GM21576 (cell line): ENCODE results near the gene AGAP1.

Experiments
- ATAC-seq: cut with Tn5 transposase; IDR thresholded peaks from one replicate; pipeline ENCODE4 v1.9.1; 2021; ENCODE audit warnings: mild to moderate bottlenecking, moderate library complexity; ENCODE audit not compliant: unreplicated experiment

The AGAP1 gene

DNA sequence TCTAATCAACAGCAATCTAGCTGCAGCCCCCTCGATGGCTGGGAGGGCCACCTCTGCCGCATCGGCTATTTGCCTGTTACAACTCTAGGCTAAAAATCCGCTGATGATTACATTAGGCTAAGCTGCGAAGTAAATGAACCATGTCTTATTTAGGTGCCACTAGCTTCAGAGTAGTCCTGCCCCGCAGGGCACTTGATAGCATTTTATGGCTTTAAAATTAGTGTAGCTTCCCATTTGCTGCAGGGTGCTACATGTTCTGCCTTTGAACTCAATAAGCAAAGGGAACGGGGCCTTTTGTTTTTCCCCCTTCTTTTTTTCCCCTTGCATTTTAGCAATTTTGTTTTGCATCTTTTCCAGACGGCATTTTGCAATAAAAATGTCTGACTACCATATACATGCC, 404.1 kb downstream of the AGAP1 start:
- ATAC-seq, result no peak

DNA sequence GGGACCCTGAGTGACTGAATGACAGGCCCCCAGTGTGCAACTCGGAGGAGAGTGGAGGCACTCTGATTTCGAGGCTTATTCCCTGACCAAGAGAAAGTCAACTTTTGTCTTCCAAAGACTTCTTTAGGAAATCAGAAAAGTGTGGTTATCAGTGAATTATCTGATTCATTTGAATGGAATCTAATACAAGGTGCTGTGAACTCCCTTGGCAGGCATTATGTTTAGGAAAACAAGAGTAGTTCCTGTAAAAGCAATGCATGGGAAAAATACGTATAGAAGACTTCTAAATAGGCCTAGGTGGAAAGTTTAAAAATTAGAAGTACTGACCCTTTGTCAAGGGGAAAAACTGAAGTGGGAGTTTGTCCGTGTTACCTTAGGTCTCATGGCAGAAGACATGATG, 404.9 kb downstream of the AGAP1 start:
- ATAC-seq, result no peak

DNA sequence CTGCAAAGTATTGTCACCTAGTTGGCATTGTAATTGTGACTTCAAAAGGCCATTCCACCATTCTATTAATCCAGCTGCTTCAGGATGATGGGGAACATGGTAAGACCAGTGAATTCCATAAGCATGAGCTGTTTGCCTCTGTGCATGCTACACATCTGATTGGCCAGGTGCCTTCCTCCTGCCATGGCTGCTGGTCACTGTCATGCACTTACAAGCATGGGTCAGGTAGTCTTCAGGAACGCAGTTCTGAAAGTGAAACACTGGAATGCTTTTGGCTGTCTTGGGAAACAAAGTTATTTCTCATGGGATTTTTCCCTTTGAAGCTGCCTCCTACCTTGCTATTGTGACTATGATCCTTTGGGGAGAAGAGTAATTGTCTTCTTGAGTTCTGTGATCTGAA, 406.8 kb downstream of the AGAP1 start:
- no peak for ATAC-seq

DNA sequence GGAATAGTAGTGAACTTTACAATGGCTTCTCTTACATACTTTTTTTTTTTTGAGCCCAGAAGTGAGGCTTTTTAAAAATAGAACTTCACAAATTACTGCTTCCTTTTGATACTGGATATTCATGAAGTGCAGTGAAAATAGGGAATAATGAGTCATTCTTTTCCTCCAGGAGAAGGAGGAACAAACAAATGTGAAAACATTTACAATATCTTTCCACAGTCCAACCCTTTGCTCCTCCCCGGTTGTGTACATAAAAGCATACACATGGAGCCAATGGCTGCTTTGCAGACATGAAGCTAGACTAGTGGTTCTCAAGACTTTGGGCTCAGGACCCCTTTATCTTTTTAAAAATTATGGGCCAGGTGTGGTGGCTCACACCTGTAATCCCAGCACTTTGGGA, 407.4 kb downstream of the AGAP1 start:
- no peak for ATAC-seq

DNA sequence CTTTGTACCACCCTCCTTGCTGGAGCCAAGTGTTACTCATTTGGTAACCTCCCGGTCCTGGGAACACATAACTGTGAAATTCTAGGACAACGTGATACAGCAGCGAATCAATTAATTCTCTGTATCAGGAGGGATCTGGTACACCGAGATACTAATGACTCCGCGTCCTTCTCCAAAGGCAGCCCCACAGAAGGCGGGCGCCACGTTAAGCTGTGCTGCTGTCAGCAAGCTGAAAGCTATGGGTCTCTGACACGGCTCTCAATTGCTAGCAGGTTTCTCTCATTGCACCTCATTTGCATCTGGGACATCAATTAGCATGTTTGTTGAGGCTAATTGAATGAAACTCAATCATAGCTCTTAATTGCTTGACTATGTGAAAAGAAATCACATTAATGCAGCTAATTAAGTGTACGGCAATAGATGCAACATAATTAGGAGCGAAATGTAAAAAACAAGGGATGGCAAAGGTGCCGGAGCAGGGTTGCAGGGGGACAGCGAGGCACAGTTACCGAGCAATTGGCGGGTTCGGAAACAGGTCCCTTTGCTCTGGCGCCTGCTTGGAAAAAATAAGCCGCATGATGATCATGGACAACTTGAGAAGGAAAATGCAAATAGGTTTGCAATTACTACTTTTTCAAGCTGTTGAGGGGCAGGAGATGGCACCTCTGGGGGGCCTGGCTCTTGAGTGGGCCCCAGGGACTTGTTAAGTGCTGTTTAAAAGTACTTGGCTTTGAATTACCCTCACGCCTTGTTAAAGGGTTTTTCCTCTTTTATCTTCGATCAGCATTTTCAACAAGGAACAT, 410.1 kb downstream of the AGAP1 start:
- ATAC-seq, result no peak

DNA sequence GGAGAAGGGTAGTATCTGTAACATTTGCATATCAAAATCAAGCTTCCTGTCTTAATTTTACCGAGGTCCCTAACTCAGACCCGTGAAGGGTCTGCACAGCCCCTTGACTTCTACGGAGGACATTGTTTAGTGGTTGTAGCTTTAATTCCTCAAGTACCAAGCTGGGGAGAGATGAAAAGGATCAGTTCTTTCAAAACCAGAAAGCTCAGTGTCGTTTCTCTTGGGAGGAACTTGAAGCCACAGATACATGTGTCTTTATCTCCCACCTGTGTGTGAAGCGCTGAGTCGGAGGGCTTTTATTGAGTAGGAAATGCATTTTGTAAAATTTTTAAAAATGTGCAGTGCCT, 410.7 kb downstream of the AGAP1 start:
- ATAC-seq, result no peak

DNA sequence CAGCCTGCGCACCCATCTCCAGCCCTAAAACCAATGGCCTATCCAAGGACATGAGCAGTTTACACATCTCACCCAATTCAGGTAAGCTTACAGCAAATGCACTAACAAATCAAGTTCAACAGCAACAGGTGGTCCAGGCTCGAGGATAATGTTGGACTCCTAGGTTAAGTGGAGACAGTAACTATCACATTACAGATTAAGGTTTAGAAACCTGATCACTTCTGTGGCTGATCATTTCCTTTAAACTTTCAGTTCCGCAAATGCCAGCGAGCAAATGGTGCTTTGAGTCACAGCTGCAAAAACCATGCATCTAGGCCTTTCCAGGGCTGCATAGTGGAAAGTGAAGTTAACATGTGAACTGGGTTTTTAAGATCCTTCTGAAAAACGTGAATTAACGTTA, 415.0 kb downstream of the AGAP1 start:
- peak; percentile 91 for ATAC-seq

DNA sequence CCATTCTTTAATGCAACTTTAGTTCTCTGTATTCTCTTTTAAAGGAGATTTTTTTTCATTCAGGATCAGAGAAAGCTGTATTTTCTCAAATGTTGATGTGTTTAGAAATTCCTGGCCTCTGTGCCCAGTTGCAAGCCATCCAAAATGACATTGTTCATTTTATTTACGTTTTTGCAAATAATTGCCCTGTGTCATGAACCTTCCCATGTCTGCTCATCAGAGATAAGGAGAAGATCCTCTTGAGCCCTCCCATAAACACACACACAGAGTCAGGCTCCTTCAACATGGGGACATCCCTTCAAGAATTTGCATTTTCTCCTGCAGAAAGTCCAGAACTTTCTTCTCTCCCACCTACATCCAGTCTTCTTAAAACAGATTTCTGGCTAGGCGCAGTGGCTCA, 415.5 kb downstream of the AGAP1 start:
- no peak for ATAC-seq

DNA sequence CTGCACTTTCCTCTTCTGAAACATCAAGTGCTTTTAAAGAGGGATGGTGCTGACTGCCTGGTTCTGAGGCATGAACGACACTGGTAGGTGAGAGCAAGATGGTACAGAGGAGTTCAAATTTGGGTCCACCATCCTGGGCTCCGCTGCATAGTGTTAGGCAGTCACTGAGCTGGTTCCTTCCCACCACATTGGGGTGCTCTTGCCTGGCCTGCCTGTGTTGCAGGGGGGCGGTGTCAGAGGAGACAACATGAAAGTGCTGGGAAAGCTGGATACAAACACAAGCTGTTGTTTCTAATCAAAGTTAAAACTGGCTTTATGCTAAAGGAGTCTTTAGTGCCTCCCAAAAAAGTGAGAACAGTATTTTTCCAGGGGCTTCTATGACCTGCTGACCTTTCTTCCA, 416.2 kb downstream of the AGAP1 start:
- ATAC-seq, result no peak

DNA sequence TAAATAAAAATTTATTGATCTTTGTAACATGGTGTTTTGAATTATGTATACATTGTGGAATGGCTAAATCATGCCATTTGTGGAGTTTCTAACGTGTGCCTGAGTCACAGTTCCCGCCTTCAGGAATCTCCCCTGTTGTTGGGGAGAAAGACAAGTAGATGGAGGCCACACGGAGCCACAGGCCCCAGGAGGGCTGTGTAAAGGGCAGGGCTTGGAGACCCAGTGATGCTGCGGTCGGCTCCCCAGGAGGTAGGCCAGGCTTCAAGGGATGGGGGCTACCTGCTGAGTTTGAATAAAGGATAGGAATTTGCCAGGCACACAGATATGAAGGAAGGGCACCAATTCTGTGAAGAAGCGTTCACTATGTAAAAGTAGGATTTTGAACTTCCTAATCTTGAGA, 417.3 kb downstream of the AGAP1 start:
- ATAC-seq, result no peak

DNA sequence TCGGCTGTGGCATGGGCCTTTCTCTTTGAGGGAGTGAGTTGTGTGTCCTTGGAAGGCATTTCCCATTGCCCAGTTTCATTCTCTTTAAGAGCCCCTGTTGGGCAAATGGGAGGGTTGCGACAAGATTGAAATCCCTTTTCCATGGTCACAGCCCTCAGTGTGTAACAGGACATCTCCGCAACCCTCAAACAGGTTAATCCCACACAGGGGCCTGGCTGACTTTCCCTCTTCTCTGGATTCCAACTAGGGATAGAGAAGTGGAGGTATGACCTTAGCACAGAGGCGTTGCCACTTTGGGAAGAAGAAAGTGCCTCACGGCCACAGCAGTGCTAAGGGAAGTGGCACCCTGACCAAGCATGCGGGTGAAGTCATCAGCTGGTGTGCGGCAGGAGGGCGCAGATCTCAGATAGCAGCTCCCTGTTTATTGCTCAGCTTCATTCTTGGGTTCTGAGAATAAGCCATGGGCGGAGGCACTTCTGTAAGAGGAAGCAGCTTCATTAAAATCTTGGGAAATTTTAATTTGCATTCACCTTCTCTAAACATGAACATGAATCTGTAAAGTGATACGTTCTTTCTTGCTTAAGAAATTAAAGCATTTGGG, 417.9 kb downstream of the AGAP1 start:
- ATAC-seq, result no peak

DNA sequence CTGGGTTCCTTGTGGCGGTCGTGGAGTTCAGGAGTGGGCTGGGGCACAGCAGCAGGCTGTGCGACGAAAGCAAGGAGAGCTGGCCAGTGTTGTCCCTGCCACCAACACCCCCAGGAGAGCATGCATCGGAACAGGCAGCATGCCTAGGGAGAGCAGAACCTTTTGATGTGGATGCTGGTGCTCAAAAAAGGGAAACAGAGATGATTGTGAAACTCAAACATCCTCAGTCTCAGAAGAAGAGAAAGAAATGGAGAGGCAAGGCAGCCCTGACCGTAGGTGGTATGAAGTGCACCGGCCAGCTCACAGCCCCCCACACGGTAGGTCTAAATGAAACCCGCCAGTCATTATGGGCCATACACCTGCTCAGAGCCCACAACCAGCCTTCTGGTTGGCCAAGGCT, 420.9 kb downstream of the AGAP1 start:
- no peak for ATAC-seq

DNA sequence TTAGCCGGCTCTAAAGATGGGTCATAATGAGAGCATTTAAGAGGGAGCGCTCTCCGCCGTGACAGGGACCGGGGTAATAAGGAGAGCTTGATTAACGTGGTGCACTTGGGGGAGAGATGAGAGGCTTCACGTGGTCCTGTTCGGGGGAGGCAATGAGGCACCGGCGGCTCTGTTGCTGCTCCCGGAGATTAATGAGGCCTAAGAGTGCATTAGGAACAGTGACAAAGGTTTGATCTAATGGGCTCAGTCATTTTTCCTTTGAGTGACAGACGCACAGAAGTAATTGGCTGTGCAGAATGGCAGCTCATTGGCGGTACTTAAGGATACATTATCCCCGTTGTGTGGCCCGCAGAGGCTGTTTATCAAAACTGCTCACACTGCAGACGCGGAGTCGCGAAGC, 423.7 kb downstream of the AGAP1 start:
- ATAC-seq, result no peak

DNA sequence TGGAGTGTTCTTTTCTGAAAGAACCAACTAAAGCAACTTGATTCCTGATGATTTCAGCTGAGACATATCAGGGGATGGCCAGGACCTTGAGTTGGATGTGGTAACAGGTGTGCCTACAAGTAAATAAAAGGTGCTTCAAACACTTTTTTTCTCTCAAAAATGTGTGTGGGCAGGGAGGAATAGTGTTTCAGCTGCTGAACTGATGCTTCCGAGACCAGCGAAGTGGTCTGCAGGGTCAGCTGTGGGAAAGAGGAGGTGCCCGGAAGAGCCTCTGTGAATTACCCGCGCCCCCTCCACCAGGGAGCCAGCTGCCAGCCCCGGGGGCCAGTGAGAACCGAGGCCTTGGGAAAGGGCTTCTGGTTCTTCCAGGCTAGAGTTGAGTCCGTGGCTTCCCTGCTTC, 425.0 kb downstream of the AGAP1 start:
- no peak for ATAC-seq

DNA sequence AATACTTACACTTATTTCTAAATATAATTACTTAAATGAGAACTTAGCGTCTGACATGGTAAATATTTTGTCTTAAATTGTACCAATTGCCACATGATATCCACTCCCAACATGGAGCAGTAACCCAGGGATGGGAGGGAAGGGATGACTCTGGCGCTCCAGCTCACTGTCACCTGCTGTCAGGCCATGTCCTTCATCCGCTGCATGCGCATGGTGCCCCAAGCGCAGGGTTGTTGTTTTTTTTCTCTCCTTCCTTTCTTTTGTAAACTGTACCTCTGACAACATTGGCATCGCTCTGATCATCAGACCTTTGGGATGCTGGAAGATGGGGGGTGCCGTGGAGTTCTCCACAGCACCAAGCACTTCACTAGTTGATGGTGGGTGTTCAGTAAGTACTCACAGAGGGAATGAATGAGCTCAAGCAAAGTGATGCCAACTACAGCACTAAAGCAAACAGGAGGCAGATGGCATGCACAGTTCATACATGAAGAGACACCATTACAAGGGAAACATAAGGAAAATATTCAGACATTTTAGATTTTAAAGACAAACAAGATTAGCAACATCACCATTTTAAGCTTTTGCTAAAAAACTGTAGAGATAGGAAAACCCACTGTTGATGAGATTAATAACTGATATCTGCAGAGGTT, 426.5 kb downstream of the AGAP1 start:
- no peak for ATAC-seq

DNA sequence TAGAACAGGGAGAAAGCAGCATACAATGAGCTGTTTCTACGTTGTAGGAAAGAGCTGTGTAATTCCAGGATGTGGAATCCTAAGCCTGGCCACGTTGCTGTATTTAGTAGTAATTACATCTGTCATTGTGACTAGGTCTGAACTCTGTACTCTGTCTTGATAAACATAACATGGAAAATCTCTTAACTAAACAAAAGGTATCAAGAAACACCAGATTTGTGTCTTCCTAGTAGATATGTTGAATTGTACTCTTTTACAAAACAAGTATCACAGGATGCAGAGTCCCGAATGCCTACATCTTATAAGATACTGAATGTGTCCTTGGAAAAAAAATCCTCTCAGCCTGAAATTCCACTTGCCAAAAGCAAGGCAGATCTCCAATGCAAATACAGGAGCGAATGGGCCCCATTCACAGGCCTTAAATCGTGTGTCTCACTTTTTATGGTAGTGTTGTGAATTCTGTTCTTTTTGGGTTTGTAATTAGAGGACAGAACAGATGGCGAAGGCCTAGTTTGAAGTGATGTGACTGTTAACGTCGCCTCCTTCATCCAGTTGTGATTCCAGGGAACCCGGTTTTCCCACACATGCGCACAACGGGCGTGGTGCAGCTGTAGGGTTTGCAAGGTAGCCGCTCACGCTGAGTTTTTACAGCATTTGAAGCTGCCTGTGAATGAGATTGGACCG, 427.8 kb downstream of the AGAP1 start:
- ATAC-seq, result no peak

DNA sequence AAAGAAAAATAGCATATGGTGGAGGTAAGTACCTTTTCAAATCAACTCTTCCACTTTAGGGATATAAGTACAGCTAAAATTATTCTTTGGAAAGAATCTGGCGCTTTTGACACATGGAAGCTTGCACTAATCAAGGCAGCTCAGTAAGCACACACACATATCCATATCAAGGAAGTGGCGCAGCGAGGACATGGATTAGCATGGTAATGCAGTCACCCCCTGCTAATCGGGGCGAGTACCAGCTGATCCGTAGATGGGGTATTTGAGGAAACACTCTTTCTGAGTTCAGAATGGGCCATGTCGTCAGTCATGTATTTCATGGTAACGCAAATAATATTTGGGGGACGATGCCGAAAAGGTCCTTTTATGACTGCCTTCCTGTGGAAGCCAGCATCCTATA, 429.0 kb downstream of the AGAP1 start:
- ATAC-seq, result no peak

DNA sequence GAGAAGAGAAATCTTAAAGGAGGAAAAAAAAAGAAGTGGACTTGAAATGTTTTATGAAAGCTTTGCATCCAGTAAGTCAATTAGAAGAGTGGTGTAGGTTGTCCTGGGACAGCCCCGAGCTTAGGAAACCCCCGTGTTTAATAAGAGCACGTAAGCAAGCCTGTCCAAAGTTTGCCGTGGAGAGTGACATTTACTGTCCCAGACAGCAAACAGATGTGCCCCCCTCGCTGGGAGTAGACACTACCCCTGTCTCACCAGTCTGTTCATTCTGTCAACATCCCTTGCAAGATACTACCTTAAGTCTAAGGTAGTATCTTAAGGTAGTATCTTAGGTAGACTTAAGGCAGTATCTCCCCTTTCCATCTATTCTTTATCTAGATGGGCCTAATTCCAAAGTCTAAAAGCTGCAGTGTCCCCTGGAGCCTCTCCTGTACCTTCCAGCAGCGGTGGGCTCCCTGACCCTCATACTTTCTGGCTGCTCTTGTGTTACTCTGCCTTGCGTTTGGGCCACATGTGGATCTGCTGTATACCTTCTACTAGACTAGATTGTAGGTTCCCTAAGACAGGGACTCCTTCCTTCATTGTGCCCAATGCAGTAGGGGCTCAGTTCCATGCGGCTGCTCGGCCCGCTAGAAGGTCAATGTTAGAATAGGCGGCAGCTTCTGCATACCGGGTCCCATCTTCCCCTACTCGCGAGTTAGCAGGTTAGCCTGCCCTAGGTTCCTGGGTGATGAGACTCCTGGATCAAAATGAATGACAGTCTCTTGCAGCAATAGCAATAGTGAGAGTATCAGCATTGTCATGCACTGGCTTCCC, 430.2 kb downstream of the AGAP1 start:
- ATAC-seq, result no peak

DNA sequence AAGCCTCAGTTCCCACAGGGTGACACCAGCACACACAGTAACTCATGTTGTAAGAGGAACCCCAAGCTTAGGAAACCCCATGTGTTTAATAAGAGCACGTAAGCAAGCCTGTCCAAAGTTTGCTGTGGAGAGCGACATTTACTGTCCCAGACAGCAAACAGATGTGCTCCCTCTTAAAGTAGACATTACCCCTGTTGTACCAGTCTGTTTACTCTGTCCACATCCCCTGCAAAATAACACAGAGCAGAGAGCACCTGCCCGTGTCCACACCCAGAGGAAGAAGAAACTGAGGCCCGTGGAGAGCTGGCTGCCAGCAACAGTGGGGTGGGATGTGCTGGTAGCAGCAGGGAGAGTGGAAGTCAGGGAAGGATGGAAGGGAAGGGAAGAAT, 430.8 kb downstream of the AGAP1 start:
- no peak for ATAC-seq

DNA sequence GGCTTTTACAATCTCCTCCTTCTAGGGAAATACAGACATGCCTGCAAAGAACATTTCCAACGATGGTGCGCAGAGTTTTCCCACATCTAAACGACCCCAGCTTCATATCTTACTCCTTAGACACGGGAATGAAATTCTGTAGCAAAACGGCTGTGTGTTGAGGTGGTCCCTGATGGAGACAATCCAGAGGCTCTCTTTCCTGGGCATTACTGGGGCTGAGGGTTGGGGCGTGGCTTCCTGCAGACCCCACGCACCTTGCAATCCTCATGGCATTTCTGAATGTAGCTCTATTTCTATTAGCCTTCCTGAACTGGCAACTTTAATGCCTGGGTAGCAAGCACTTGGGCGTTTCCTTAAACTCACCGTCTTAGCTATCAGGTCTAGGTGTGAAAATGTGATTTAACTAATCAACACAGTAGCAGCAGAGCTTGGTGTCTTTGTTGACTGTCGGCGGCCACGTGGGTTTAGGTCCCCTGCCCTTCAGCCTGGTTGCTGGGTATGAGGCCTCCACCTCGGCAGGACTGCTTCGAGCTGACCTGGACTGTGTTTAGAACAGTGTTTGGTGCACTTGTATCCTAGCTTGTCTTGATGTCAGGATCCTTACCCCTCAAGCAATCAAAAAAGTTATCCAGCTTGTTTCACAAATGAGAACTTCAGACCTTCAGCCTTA, 431.5 kb downstream of the AGAP1 start:
- no peak for ATAC-seq

DNA sequence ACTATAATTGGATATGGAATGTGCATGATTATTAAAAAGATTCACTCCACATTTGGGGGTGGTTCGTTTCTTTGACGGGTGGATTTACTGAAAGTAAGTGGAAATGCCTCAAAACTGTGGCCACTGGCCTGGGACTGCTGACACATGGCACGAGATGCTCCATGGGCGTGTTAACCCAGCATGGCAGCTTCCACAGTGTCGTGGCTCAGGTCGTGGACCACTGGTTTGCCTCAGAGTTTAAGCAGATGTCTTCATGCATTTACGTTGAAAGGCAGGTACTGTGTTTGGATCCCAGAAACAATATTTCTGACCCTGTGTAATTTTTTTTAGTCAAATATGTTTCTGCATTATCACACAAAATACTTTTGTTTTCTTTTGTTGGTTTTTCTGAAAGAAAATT, 432.4 kb downstream of the AGAP1 start:
- ATAC-seq, result no peak
